Pons (tissue), 1 donor: ENCODE results near the gene SPATA31D3.
"Not testable (repeated sequence)": the region's sequence is repeated elsewhere in the genome, so short reads cannot be mapped to it uniquely, and the experiment has no call there.

Experiments
- DNase-seq: peaks from one replicate; pipeline ENCODE4 v3.0.0-alpha.2; 2016; ENCODE audit warnings: low spot score

The SPATA31D3 gene

GRCh38 chr9:81943393-81943792, at the start of gene SPATA31D3:
Gene SPATA31D3 (plus strand): TSS chr9:81943500. CDS start chr9:81943586, 86 bp downstream.
- not testable (repeated sequence) for DNase-seq

DNA sequence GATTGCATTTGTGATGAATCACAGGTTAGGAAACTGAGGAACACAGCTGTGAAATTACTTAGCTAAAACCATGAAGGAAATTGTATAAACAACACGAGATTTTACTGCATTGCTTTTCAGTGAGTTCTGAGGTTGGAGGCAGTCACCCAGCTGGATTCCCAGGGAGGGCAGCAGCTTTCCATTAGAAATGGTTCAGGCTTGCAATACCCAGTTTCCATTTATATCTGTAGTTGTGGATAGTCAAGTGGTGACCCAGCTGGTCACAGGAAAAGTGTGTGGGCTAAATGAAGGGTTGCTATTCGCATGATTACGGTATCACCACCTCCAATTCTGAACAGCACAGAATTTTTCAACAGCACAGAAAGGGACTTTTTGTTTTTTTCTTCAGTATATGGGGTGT, 49.4 kb upstream of the SPATA31D3 start:
- no peak for DNase-seq

- no peak for DNase-seq
Observed at GRCh38 chr9:81894891-81895290, 48.4 kb upstream of the SPATA31D3 start.

GRCh38 chr9:81896070-81896469, 47.2 kb upstream of the SPATA31D3 start:
- no peak for DNase-seq

DNA sequence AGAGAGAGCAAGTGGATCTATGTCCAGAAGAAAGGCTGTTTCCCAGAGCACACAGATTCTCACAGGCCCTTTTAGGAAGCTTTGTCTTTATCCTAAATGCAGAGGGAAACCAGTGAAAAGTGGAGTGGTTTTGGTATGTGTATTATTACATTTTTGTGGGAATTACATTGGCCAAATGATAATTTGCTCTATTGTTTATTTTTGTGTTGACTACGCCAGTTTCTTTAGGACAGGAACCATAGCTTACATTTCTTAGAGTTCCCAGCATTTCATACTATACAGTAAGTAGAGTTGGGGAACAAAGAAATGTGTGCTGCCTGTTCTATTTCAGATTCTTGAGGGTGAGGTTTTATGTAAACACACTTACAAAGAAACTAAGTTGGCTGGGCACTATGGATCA, 44.4 kb upstream of the SPATA31D3 start:
- DNase-seq = no peak

DNA sequence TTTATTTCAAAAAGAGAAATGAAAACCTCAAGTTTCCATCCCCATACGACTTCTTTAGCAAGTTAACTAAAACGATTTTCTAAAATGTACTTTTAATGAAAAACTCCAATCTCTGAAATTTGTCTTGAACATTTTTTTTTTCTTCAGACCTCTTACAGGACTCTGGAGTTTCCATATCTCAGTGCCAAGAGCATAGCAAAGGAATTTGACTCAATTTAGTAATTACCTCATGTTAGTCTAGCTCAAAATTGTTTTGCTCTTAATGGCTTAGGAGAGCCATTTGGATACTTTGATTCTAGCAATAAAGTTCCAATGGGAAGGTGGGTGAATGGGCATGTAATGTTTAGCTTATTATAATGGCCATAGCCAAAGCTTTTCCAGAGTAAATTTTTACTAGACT, 41.1 kb upstream of the SPATA31D3 start:
- no peak for DNase-seq

DNA sequence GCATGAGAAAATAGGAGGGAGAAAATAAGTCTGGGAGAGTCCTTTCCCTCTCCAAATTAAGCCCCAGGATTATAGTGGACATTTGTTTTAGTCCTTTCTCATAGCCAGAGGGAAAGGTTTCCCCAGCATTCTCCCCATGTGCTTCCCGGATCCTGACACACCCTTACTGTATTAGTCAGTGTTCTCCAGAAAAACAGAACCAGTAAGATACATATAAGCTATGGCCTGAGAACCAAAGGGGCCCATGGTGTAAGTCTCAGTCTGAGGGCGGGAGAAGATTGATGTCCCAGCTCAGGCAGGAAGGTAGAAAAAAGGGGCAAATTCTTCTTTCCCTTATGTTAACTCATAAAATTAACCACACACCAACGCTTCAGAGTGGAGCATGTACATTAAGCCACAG, 40.7 kb upstream of the SPATA31D3 start:
- no peak for DNase-seq

- no peak for DNase-seq
Observed at GRCh38 chr9:81906671-81907070, 36.6 kb upstream of the SPATA31D3 start.

DNA sequence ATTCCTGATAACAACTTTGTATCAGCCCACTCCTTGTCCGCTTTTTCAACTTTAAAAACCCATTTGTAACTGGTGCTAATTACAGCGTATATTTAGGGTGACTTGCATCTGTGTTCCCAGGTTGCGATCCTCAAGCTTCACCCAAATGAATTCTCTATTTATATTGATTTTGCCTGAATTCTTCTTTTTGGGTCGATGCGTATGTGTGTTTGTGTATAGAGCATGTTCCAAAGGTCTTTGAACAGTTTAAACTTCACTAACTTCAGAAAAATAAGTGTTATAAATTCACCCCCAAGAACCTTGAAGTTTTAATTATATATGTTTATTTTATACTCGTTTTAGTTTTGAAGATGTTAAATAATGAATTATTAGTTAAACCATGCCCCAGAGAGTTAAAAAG, 31.2 kb upstream of the SPATA31D3 start:
- no peak for DNase-seq

DNA sequence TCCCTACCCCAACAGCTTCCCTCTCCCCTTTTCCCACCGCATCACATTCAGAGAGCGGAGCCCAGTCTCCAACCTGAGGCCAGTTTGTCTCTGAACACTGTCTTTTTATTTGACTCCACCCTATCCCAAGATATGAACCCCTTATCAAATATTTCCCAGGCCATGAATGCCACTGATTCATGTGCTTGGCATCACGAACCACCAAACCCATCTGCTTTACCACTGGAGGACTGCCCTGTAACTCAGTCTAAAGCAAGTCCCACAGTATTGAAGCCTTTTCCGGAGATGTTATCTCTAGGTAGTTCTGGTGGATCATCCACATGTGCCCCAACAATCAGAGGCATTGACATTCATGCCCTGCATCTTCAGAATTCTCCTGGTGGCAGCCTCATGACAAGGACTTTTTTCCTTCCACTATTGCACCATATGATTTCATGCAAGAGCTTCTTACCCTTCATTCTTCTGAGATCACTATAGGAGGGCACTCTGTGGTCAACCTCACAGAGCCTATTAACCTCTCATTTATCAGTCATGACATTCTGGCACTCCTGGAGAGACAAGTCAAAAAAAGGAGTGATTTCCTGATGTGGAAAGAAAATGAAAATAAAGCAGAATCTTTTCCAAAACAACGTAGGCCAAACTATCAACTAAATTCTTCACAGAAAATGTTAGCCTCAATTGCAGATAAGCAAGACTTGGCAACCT, 27.3 kb upstream of the SPATA31D3 start:
- DNase-seq = no peak

DNA sequence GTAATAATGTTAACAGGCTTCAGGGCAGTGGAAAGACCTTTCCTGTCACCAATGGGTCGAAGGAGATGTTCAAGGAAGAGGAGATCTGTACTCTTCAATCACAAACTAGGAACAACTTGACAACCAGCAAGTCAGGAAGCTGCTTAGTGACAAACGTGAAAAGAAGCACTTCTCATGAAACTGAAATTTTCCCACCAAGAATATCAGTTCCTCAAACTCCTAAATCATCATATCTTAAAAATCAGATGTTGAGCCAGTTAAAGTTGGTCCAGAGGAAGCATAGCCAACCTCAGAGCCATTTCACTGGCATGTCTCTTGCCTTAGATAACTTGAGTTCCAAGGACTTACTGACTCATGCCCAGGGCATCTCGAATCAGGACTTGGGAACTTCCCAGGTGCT, 24.8 kb upstream of the SPATA31D3 start:
- DNase-seq = not testable (repeated sequence)

GRCh38 chr9:81928305-81928704, 15.0 kb upstream of the SPATA31D3 start, which contains the start of gene SPATA31D4:
Gene SPATA31D4 (plus strand): TSS chr9:81928428. CDS start chr9:81928514, 86 bp downstream.
- DNase-seq = not testable (repeated sequence)

DNA sequence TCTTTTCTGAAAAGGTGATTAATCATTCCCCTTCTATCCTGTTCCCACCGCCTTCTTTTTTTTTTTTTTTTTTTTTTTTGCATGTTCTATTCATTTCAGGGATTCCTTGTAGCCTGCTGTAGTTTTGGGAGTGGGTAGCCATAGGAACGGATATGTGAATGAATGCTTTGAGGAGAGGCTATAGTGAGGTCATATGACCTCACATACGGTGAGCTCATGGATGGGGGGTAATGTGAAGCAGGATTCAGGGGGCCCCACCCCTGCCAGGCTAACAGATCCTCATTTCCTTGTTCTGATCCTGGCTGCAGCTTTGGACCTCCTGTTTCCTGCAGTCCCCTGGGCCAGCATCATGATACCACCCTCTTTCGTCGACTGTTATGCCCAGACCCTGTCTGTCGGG, 13.2 kb upstream of the SPATA31D3 start:
- DNase-seq = not testable (repeated sequence)

DNA sequence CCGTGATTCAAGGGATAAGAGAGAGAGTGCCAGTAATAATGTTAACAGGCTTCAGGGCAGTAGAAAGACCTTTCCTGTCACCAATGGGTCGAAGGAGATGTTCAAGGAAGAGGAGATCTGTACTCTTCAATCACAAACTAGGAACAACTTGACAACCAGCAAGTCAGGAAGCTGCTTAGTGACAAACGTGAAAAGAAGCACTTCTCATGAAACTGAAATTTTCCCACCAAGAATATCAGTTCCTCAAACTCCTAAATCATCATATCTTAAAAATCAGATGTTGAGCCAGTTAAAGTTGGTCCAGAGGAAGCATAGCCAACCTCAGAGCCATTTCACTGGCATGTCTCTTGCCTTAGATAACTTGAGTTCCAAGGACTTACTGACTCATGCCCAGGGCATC, 9.8 kb upstream of the SPATA31D3 start:
- not testable (repeated sequence) for DNase-seq

DNA sequence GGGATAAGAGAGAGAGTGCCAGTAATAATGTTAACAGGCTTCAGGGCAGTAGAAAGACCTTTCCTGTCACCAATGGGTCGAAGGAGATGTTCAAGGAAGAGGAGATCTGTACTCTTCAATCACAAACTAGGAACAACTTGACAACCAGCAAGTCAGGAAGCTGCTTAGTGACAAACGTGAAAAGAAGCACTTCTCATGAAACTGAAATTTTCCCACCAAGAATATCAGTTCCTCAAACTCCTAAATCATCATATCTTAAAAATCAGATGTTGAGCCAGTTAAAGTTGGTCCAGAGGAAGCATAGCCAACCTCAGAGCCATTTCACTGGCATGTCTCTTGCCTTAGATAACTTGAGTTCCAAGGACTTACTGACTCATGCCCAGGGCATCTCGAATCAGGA, 5.3 kb downstream of the SPATA31D3 start:
- DNase-seq = not testable (repeated sequence)

- no peak for DNase-seq
Observed at GRCh38 chr9:81953096-81953495, 9.8 kb downstream of the SPATA31D3 start.

DNA sequence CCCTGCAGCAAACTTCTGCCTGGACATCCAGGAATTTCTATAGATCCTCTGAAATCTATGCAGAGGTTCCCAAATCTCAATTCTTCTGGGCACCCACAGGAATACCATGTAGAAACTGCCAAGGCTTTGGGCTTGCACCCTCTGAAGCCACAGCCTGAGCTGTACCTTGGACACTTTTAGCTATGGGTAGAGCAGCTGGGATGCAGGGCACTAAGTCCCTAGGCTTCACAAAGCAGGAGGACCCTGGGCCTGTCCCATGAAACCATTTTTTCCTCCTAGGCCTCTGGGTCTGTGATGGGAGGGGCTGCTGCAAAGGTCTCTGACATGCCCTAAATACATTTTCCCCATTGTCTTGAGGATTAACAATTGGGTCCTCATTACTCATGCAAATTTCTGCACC, 12.3 kb downstream of the SPATA31D3 start:
- DNase-seq = no peak

DNA sequence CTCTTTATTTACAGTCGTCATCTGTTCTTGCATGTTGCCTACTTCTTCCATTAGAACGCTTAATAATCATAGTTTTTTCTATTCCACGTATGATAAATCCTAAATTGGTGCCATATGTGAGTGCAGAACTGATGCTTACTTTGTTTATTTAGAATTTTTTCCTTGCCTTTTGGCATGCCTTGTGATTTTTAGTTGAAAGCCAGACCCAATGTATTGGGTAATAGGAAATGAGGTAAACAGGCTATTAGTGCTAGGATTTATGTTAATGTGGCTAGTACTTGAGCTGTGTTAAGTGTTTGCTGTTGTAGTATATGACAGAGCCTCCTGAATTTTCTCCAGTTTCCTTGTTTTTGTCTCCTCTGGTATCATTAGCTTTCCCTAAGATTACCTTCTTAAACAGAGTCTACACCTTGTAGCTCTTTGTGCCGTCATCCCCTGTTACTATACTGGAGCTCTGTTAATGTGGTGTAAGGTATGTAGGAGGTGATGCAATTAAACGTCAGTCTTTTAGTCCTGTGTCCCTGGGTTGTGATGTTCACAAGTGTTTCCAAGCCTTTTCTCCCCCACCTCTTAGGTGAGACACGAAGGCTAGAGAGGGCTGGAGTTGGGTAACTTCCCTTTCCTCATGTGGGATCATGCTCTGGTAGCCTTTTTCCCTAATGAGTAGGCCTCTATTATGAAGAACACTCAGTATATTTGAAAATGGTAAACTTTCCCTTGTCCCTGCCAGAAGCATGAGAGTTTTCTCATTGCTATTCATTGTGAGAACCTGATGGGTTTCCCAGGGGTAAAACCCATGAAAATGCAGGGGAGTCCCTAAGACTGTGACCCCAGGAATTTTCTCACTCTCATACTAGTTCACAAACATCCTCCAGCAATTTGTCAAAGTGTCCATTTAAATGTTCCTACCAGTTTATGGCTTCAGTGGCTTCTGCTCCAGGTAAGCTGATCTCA, 21.2 kb downstream of the SPATA31D3 start:
- no peak for DNase-seq

GRCh38 chr9:81968026-81968425, 24.7 kb downstream of the SPATA31D3 start:
- DNase-seq = no peak

- no peak for DNase-seq
Observed at GRCh38 chr9:81969971-81970370, 26.7 kb downstream of the SPATA31D3 start.

DNA sequence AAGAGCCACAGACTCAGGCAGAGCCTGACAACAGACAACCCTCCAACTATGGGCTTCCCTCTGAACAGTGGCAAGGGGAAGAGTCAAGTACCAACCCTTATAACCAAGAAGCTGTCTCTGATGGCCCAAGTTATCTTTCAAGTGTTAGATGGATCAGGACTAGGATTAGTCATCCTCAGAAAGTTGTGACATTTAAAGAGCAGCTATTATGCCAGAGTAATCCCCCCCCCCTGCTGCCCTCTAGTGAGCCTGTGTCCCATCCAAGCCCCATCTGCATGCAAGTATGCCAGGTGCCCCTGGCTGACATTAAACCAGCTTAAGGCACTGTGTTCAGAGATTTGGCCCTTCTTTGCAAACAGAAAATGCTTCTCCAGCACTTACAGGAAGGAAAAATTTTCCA, 28.4 kb downstream of the SPATA31D3 start:
- DNase-seq = no peak

DNA sequence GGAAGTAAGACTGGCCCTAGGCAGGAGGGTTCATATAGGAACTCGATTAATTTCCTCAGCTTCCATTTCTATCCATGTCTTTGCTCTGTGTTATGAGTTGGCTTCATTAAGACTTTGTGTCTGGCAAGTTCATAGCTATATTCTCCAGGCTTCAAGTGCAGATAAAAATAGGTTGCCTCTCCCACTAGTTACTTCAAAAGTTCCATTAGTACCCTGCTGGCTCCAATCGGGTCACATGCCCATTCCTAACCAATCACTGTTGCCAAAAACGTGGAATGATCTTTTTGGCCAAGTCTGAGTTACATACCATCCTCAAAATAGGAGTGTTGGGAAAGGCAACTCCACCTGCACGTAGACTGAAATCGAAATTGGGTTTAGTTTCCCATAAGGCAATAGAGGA, 31.5 kb downstream of the SPATA31D3 start:
- no peak for DNase-seq

DNA sequence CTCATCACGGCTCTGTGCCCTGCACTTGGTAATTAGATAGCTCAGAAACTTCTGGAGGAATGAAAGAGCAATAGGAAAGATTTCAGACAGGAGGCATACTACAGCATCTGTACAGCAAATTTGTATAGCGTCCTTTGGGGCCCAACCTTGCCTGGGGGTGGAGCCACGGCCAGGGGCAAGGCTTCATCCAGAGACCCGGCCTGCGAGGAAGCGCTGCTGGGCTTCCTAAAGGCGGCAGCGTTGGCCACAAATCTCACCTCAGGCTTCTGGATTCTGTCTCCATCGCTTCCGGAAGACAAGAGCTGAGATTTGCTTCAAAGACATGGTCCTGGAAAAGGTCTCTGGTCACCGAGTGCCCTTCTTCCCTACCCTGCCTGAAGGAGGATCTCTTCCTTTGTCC, 33.1 kb downstream of the SPATA31D3 start:
- DNase-seq = no peak
